ENCODE measurements around the gene KIN.
"Not testable (repeated sequence)": the region's sequence is repeated elsewhere in the genome, so short reads cannot be mapped to it uniquely, and the experiment has no call there.

Gene KIN

DNA sequence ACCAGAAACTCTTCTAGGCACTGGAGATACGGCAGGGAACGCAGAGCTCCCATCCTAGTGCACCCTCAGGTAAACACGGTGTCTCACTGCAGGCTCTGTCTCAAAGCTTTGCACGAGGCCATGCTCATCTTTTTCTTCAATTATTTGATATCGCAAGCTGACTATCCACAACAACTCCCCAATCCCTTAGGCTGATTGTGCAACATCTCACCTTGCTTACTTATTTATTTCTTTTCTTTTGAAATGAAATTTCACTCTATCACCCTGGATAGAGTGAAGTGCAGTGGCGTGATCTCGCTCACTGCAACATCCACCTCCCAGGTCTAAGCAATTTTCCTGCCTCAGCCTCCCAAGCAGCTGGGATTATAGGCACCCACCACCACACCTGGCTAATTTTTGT lies 72.3 kb downstream of the KIN start:
- Histone ChIP-seq H3K9me3 (ENCODE audit: control insufficient read depth, low read length) (no peaks in the 10 kb centered on the region), H3K9ac (ENCODE audit: low read length) (no peak overlapping the region), H3K4me1 (ENCODE audit: control insufficient read depth, insufficient read depth, low read length) (no peaks in the 10 kb centered on the region), H3K36me3 (ENCODE audit: control insufficient read depth, insufficient read depth, low read length) (no peaks in the 10 kb centered on the region), H3K27me3 (ENCODE audit: control insufficient read depth, insufficient read depth, low read length) (no peaks in the 10 kb centered on the region), H3K4me3 (ENCODE audit: low read length) (no peak overlapping the region)

DNA sequence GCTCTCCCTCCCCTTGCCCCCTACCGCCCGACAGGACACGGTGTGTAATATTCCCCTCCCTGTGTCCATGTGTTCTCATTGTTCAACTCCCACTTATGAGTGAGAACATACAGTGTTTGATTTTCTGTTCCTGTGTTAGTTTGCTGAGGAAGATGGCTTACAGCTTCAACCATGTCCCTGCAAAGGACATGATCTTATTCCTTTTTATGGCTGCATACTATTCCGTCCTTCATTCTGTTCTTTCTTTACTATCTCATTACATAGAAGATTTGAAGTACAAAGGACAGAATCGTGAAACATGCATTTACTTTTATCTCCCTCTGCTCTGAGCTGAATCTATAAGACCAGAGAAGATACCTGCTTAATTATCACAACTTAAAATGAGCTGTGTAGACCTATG lies 76.7 kb downstream of the KIN start:
- not testable (repeated sequence) for H3K27me3 ChIP-seq (ENCODE audit: control insufficient read depth, insufficient read depth, low read length); H3K4me1 ChIP-seq (ENCODE audit: control insufficient read depth, insufficient read depth, low read length); H3K4me3 ChIP-seq (ENCODE audit: low read length); H3K36me3 ChIP-seq (ENCODE audit: control insufficient read depth, insufficient read depth, low read length); H3K9me3 ChIP-seq (ENCODE audit: control insufficient read depth, low read length); H3K9ac ChIP-seq (ENCODE audit: low read length)

DNA sequence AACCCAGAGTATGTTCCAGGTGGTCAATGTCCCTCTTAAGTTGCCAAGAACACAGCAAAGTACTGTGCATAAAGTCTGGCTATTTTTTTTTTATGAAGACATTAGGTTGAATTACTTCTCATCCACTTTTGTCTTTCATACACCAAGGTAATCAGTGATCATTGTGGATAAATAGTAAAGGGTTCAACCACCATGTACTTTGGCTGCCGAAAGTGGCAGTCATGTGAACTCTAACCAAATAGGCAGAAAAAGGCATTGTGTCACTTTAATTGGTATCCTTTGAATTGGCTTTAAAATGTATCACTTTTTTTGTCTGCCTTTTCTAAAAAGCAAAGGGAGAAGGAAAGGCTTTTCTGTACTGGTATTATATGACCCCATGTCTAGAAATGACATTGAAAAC lies 77.3 kb downstream of the KIN start:
- no peak overlapping the region for H3K9ac ChIP-seq (ENCODE audit: low read length)
- no peaks in the 10 kb centered on the region for H3K27me3 ChIP-seq (ENCODE audit: control insufficient read depth, insufficient read depth, low read length)
- no peaks in the 10 kb centered on the region for H3K9me3 ChIP-seq (ENCODE audit: control insufficient read depth, low read length)
- no peaks in the 10 kb centered on the region for H3K36me3 ChIP-seq (ENCODE audit: control insufficient read depth, insufficient read depth, low read length)
- H3K4me3 ChIP-seq (ENCODE audit: low read length), result no peak overlapping the region
- no peaks in the 10 kb centered on the region for H3K4me1 ChIP-seq (ENCODE audit: control insufficient read depth, insufficient read depth, low read length)

DNA sequence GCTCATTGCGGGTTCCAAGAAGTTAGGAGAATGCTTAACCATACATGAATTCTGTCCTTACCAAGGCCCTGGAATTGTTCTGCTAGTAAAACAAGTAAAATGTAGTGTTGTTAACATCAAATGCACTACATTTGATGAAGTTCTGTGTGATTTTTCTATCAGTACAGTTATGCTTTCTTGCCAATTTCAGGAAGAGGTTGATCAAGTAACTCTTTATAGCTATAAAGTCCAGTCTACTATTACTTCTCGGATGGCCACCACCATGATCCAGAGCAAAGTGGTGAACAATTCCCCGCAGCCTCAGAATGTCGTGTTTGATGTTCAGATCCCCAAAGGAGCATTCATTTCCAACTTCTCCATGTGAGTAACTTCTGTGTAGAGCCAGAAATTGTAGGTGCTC lies 79.0 kb downstream of the KIN start:
- Histone ChIP-seq H3K4me1 (ENCODE audit: control insufficient read depth, insufficient read depth, low read length) (no peaks in the 10 kb centered on the region), H3K27me3 (ENCODE audit: control insufficient read depth, insufficient read depth, low read length) (peaks cover 4% of the 10 kb centered on the region), H3K9ac (ENCODE audit: low read length) (no peak overlapping the region), H3K9me3 (ENCODE audit: control insufficient read depth, low read length) (no peaks in the 10 kb centered on the region), H3K36me3 (ENCODE audit: control insufficient read depth, insufficient read depth, low read length) (no peaks in the 10 kb centered on the region), H3K4me3 (ENCODE audit: low read length) (no peak overlapping the region)

DNA sequence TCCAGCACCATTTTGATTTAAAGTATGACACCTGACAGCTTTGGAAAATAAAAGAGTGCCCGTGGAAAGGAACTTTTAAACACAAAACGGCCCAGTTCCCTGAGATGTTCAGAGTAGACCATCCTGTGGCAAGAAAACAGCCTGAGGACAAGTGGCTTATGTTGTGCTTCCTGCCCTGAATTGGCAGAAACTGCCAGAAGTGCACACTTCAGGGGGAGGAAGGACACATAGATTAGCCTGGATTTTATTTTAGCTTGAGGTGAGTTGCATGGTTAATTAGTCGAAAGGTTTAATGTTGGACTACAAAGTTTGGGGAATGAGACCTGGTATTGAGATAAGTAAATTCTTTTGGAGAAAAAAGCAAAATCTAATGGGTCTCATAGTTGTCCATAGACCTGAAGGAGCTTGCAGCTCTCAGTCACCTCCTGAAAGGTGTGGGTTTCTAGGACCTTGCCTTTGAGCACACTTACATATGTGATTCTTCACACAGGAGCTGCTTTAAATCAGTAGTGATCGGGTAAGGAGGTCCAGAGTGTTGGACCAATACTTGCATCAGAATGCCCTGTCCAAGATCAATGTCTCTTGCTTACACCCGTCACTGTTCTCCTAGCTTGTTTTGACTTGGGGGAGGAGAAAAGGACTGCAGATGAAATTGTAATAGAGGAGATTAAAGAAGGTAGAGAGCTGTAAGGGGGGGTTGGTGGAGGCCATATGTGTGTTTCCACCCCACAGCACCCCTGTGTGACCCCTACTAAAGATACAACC lies 79.8 kb downstream of the KIN start:
- H3K36me3 ChIP-seq (ENCODE audit: control insufficient read depth, insufficient read depth, low read length), result no peaks in the 10 kb centered on the region

DNA sequence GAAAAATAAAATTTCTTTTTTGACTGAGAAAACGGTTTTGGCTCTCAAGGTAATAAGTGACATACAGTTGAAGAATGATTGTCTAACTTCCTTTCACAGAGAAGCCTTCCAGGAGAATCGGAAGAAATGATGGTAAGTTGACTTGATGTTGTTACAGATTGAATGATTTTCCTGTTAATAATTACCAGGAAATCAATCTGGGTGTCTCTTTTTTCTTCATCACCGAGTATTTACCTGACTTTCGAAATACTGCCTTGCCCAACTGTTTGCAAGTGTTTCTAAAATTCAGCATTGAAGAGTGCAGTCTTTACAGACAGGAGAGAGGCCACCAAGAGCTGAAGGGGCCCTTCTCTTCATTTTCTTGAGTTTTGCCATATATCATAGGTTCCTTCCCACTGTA lies 80.7 kb downstream of the KIN start:
- Histone ChIP-seq H3K9me3 (ENCODE audit: control insufficient read depth, low read length) (no peaks in the 10 kb centered on the region), H3K4me1 (ENCODE audit: control insufficient read depth, insufficient read depth, low read length) (no peaks in the 10 kb centered on the region), H3K9ac (ENCODE audit: low read length) (no peak overlapping the region), H3K27me3 (ENCODE audit: control insufficient read depth, insufficient read depth, low read length) (peaks cover 10% of the 10 kb centered on the region), H3K4me3 (ENCODE audit: low read length) (no peak overlapping the region), H3K36me3 (ENCODE audit: control insufficient read depth, insufficient read depth, low read length) (no peaks in the 10 kb centered on the region)

More for the DNA sequence above, 79.8 kb downstream of the KIN start:
- no peak overlapping the region for H3K4me3 ChIP-seq (ENCODE audit: low read length)
- peaks cover 4% of the 10 kb centered on the region for H3K27me3 ChIP-seq (ENCODE audit: control insufficient read depth, insufficient read depth, low read length)
- H3K9me3 ChIP-seq (ENCODE audit: control insufficient read depth, low read length), result no peaks in the 10 kb centered on the region
- H3K9ac ChIP-seq (ENCODE audit: low read length), result no peak overlapping the region
- H3K4me1 ChIP-seq (ENCODE audit: control insufficient read depth, insufficient read depth, low read length), result no peaks in the 10 kb centered on the region

DNA sequence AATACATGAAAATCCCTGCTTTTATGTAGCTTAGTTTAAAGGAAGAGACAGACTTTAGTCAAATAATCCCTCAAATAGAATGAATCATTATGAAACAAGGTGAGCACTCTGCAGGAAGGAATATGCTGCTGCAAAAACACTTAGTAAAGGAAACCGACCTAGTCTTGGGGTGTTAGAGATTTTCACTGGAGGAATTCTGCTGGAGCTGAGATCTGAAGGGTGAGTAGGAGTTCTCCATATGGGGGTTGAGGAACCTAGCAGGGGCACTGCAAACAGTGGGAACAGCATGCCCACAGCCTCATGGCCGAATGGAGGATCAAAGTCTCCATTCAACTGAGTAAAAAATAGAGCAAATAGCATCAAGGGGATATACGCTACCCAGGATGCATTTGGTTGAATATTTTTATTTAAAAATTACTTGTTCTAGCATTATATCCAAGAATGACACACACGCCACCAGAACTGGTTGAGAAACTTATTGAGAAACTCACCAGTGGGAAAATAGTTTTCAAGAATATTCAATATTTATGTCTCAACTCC lies 81.2 kb downstream of the KIN start:
- no peaks in the 10 kb centered on the region for H3K4me1 ChIP-seq (ENCODE audit: control insufficient read depth, insufficient read depth, low read length)
- no peaks in the 10 kb centered on the region for H3K36me3 ChIP-seq (ENCODE audit: control insufficient read depth, insufficient read depth, low read length)
- no peak overlapping the region for H3K4me3 ChIP-seq (ENCODE audit: low read length)
- no peak overlapping the region for H3K9ac ChIP-seq (ENCODE audit: low read length)
- peaks cover 10% of the 10 kb centered on the region for H3K27me3 ChIP-seq (ENCODE audit: control insufficient read depth, insufficient read depth, low read length)
- no peaks in the 10 kb centered on the region for H3K9me3 ChIP-seq (ENCODE audit: control insufficient read depth, low read length)

DNA sequence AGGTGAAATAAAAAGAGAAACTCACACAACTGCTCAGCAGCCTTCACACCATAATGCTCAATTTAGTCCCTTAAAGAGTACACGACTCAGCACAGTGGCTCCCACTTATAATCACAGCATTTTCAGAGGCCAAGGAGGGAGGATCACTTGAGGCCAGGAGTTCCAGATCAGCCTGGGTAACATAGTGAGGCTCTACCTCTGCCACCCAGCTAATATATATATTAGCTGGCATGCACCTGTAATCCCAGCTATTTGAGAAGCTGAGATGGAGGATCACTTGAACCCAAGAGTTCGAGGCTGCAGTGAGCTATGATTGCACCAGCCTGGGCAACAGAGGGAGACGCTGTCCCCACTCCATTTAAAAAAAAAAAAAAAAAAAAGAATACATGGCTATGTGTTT lies 82.5 kb downstream of the KIN start:
- Histone ChIP-seq H3K9ac (ENCODE audit: low read length) (no peak overlapping the region), H3K36me3 (ENCODE audit: control insufficient read depth, insufficient read depth, low read length) (no peaks in the 10 kb centered on the region), H3K27me3 (ENCODE audit: control insufficient read depth, insufficient read depth, low read length) (peaks cover 10% of the 10 kb centered on the region), H3K9me3 (ENCODE audit: control insufficient read depth, low read length) (no peaks in the 10 kb centered on the region), H3K4me1 (ENCODE audit: control insufficient read depth, insufficient read depth, low read length) (peaks cover 4% of the 10 kb centered on the region), H3K4me3 (ENCODE audit: low read length) (no peak overlapping the region)

DNA sequence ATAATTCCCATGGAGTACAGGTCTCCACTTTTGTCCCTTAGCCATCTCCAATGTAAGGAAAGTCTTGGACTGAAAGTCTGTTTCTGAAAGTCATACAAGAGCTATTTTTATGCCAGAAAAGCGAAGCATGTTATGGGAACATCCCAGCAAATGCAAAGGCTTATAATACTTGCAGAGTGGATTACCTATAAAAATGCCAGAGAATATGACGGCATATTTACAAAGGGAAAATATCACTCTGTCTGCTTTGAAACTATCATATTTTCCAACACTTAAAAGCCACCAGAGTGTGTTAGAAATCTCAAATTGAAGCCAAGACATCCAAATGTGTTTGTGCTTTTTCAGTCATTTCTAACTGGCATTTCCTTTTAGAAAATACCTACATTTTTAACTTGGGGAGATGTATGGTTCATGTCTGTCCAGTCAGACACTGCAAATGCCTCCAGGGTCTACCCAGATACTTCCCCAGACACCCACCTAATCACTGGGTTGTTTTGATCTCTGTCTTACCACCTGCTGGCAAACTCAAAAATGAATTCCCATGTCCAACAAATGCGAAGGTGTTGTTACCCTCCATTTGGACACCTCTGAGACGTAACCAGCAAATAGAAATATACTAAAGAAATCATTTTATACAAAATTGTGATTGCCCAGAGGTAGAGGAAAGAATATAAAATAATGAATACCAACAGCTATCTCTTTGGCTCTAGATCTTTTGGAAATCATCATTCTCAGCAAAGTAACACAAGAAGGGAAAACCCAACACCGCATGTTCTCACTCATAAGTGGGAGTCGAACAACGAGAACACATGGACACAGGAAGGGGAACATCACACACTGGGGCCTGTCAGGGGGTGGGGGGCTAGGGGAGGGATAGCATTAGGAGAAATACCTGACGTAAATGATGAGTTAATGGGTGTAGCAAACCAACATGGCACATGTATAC lies 83.4 kb downstream of the KIN start:
- Histone ChIP-seq H3K27me3 (ENCODE audit: control insufficient read depth, insufficient read depth, low read length) (peaks cover 10% of the 10 kb centered on the region), H3K4me1 (ENCODE audit: control insufficient read depth, insufficient read depth, low read length) (peaks cover 5% of the 10 kb centered on the region), H3K9me3 (ENCODE audit: control insufficient read depth, low read length) (no peaks in the 10 kb centered on the region), H3K4me3 (ENCODE audit: low read length) (no peak overlapping the region), H3K9ac (ENCODE audit: low read length) (no peak overlapping the region), H3K36me3 (ENCODE audit: control insufficient read depth, insufficient read depth, low read length) (no peaks in the 10 kb centered on the region)

DNA sequence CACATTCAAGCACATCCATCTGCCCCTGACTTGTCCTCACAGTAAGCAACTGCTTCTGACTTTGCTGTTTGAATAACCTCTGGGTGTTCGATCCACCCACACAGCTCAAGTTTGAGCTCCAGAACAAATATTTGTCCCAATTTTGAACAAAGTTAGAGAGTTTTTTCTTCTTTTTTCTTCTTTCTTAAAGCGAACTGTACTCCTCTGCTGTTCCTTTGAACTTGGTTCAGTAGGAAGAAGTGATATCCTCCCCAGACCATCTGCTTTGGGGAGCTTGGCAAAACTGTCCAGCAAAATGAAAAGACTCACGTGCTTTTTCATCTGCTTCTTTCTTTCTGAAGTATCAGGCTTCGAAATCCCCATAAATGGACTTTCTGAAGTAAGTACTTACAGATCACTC lies 84.7 kb downstream of the KIN start, which contains the start of gene ITIH2:
ITIH2 (plus strand) TSS at position 177 of the 400 bp plus-strand sequence; CDS start at position 296, 119 bp downstream.
- no peaks in the 10 kb centered on the region for H3K36me3 ChIP-seq (ENCODE audit: control insufficient read depth, insufficient read depth, low read length)
- H3K4me1 ChIP-seq (ENCODE audit: control insufficient read depth, insufficient read depth, low read length), result peaks cover 5% of the 10 kb centered on the region
- no peak within 1 kb of the TSS for H3K9ac ChIP-seq (ENCODE audit: low read length)
- H3K9me3 ChIP-seq (ENCODE audit: control insufficient read depth, low read length), result no peaks in the 10 kb centered on the region
- H3K27me3 ChIP-seq (ENCODE audit: control insufficient read depth, insufficient read depth, low read length), result peaks cover 10% of the 10 kb centered on the region
- H3K4me3 ChIP-seq (ENCODE audit: low read length), result no peak within 1 kb of the TSS

DNA sequence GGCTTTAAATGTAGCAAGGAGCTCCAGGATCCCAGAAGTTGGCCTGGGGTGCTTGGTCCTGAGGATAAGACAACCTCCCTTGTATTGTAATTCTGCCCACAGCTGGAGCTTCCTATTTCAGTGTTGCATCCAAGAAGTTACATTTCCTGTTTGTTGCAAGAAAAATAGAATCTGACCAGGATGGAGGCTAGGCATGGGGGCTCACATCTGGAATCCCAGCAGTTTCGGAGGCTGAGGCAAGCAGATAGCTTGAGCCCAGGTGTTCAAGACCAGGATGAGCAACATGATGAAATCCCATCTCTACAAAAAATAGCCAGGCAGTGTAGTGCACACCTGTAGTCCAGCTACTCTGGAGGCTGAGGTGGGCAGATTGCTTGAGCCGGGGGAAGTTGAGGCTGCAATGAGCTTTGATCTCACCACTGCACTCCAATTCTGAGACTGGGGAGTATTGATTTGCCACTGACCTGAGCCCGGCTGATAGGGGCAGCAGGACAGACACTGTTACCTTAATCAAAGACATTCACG lies 85.4 kb downstream of the KIN start:
- no peaks in the 10 kb centered on the region for H3K9me3 ChIP-seq (ENCODE audit: control insufficient read depth, low read length)
- no peak overlapping the region for H3K9ac ChIP-seq (ENCODE audit: low read length)
- no peaks in the 10 kb centered on the region for H3K36me3 ChIP-seq (ENCODE audit: control insufficient read depth, insufficient read depth, low read length)
- peaks cover 5% of the 10 kb centered on the region for H3K4me1 ChIP-seq (ENCODE audit: control insufficient read depth, insufficient read depth, low read length)
- H3K4me3 ChIP-seq (ENCODE audit: low read length), result no peak overlapping the region
- peaks cover 10% of the 10 kb centered on the region for H3K27me3 ChIP-seq (ENCODE audit: control insufficient read depth, insufficient read depth, low read length)
